Kidney tubule cell (primary cell): Measurements from ENCODE around the gene LRRC26.

Source experiments
- DNase-seq: peaks from one replicate; pipeline ENCODE4 v3.0.0-alpha.2; 2018; ENCODE audit warnings: low spot score

The LRRC26 gene

GRCh38 chr9:137149942-137150616 lies 19.8 kb downstream of the LRRC26 start:
- no peak for DNase-seq

GRCh38 chr9:137149363-137149762 lies 20.5 kb downstream of the LRRC26 start:
- no peak for DNase-seq

GRCh38 chr9:137148661-137149060 lies 21.2 kb downstream of the LRRC26 start:
- no peak for DNase-seq

- no peak for DNase-seq
Observed at GRCh38 chr9:137148242-137148641, 21.6 kb downstream of the LRRC26 start.

GRCh38 chr9:137147793-137148160 lies 22.1 kb downstream of the LRRC26 start:
- no peak for DNase-seq

GRCh38 chr9:137147091-137147792 lies 22.6 kb downstream of the LRRC26 start:
- no peak for DNase-seq

- no peak for DNase-seq
Observed at GRCh38 chr9:137146527-137146918, 23.3 kb downstream of the LRRC26 start.

GRCh38 chr9:137145731-137146526 lies 23.9 kb downstream of the LRRC26 start:
- DNase-seq: no peak

GRCh38 chr9:137143459-137143858 lies 26.4 kb downstream of the LRRC26 start:
- no peak for DNase-seq

GRCh38 chr9:137141976-137142936 lies 27.6 kb downstream of the LRRC26 start:
- DNase-seq: no peak

- no peak for DNase-seq
Observed at GRCh38 chr9:137141050-137141810, 28.6 kb downstream of the LRRC26 start.

- DNase-seq: no peak
Observed at GRCh38 chr9:137140151-137141012, 29.5 kb downstream of the LRRC26 start.

GRCh38 chr9:137139468-137140150 lies 30.2 kb downstream of the LRRC26 start:
- DNase-seq: no peak

- no peak for DNase-seq
Observed at GRCh38 chr9:137138722-137139467, 31.0 kb downstream of the LRRC26 start, which contains the start of gene GRIN1. TSS of gene GRIN1 (plus strand) at chr9:137139154. CDS start at chr9:137139487, 333 bp downstream.

GRCh38 chr9:137138058-137138721 lies 31.7 kb downstream of the LRRC26 start:
- no peak for DNase-seq

GRCh38 chr9:137136881-137137607 lies 32.8 kb downstream of the LRRC26 start:
- no peak for DNase-seq

GRCh38 chr9:137136261-137136880 lies 33.5 kb downstream of the LRRC26 start:
- DNase-seq: no peak
